Lung (tissue), 12 donors: ENCODE measurements around the gene SSR2. TPM values are rescaled to one million over a fixed set of nuclear protein-coding genes. Genes with fewer than 3 reads are reported as not detected.
"Not testable (repeated sequence)": the region's sequence is repeated elsewhere in the genome, so short reads cannot be mapped to it uniquely, and the experiment has no call there.

Source experiments
- ATAC-seq: fragments of 200-7000 bp; cut with Tn5 transposase; one replicate; pipeline ENCODE4 v1.9.1; 2020; ENCODE audit warnings: moderate number of reproducible peaks; ENCODE audit not compliant: insufficient read depth, low FRiP score
- DNase-seq, 3 donors: peaks; one replicate each; pipeline ENCODE4 v3.0.0-alpha.2; 2013 to 2017
- H3K27ac ChIP-seq, 2 donors: one replicate each; pipeline ENCODE4 v1.5.1; 2013; ENCODE audit warnings: mild to moderate bottlenecking in 2 of 2, moderate library complexity in 2 of 2, control low read depth in 1 of 2, inconsistent platforms in 1 of 2, low read depth in 1 of 2, low read length in 1 of 2
- H3K27me3 ChIP-seq, 3 donors: one replicate each; pipeline ENCODE4 v1.5.1; 2013; ENCODE audit warnings: low read length in 2 of 3; ENCODE audit not compliant: control insufficient read depth in 3 of 3, insufficient read depth in 3 of 3
- H3K36me3 ChIP-seq, 4 donors: one replicate each; pipeline ENCODE4 v1.5.1; 2013; ENCODE audit warnings: low read length in 4 of 4, mild to moderate bottlenecking in 1 of 4, moderate library complexity in 1 of 4; ENCODE audit not compliant: control insufficient read depth in 4 of 4, insufficient read depth in 4 of 4
- H3K4me1 ChIP-seq, 5 donors: one replicate each; pipeline ENCODE4 v1.5.1; 2013; ENCODE audit warnings: low read length in 5 of 5, mild to moderate bottlenecking in 2 of 5, moderate library complexity in 1 of 5; ENCODE audit not compliant: control insufficient read depth in 5 of 5, insufficient read depth in 5 of 5
- H3K4me3 ChIP-seq: one replicate; pipeline ENCODE4 v1.5.1; 2013; ENCODE audit warnings: mild to moderate bottlenecking, control low read depth, moderate library complexity
- H3K9ac ChIP-seq, 2 donors: one replicate each; pipeline ENCODE4 v1.5.1; 2013; ENCODE audit warnings: low read length in 2 of 2, control low read depth in 1 of 2; ENCODE audit not compliant: insufficient read depth in 1 of 2
- H3K9me3 ChIP-seq, 4 donors: one replicate each; pipeline ENCODE4 v1.5.1; 2013; ENCODE audit warnings: low read length in 3 of 4, mild to moderate bottlenecking in 1 of 4, moderate library complexity in 1 of 4; ENCODE audit not compliant: control insufficient read depth in 4 of 4, insufficient read depth in 3 of 4
- CTCF ChIP-seq: IDR thresholded peaks from 2 replicates; pipeline ENCODE4 v1.5.1; 2012; ENCODE audit warnings: mild to moderate bottlenecking; ENCODE audit errors: control extremely low read depth, extremely low read depth
- WGBS, 2 donors: extraction: QIAGEN DNeasy Blood & Tissue Kit; methylation state at CpG; one replicate each; pipeline ENCODE4 v1.1.7; 2013; 5-methylcytosine and 5-hydroxymethylcytosine counted together
- polyA plus RNA-seq, 2 donors: library from polyadenylated mRNA; stranded (reverse); fragments of 200-250 nt; gene quantifications; one replicate each; pipeline ENCODE4 v1.2.1, GENCODE V29; 2013
- total RNA-seq, 2 donors: library from RNA; depleted of rRNA in 1 of 2; stranded (reverse); fragments of >200 nt in 1 of 2; gene quantifications; one replicate each; pipeline ENCODE4 v1.2.1, GENCODE V29; 2014 to 2021
- donor health status: control.
- donor health status: control.
- donor health status: Bipolar disorder and iron deficiency.
- donor health status: healthy.
- donor health status: DM: yes; HTN: yes; CAD: no.

The SSR2 gene
- total and polyA plus RNA-seq, 4 donors = 281 to 467 (median 292) TPM

- TF ChIP-seq CTCF = no peak
- Histone ChIP-seq H3K4me1 (peaks cover 0 to 6% (median 5%) of the 10 kb centered on the region in 5 donors), H3K36me3 (no peaks in the 10 kb centered on the region), H3K9ac (no peak overlapping the region), H3K4me3 (no peak overlapping the region), H3K9me3 (no peaks in the 10 kb centered on the region), H3K27ac (peak overlapping the region in 1 of 2 donors; percentile 27), H3K27me3 (no peaks in the 10 kb centered on the region)
- 45 to 71% methylated on average over 6 of the region's 6 CpGs for WGBS, 2 donors
- no peak for DNase-seq
- ATAC-seq = peak; percentile 16
Observed at GRCh38 chr1:155990005-155990739, 30.6 kb downstream of the SSR2 start.

- Histone ChIP-seq H3K27ac (peak overlapping the region in 1 of 2 donors; percentile 75), H3K9ac (peak overlapping the region in 1 of 2 donors; percentile 64)
- TF ChIP-seq CTCF = peak; percentile 98
Observed at GRCh38 chr1:155989242-155990004, 31.3 kb downstream of the SSR2 start.

GRCh38 chr1:155984903-155985645 lies 35.7 kb downstream of the SSR2 start:
- H3K9ac ChIP-seq, H3K4me3 ChIP-seq, H3K9me3 ChIP-seq, ATAC-seq, DNase-seq, H3K36me3 ChIP-seq, H3K27me3 ChIP-seq: not testable (repeated sequence)
- 83 to 96% methylated on average over 10 to 11 of the region's 11 CpGs for WGBS, 2 donors
- Histone ChIP-seq H3K4me1 (peaks cover 5 to 46% (median 16%) of the 10 kb centered on the region in 5 donors), H3K27ac (peak overlapping the region in 1 of 2 donors; percentile 6)

More at GRCh38 chr1:155989242-155990004, 31.3 kb downstream of the SSR2 start:
- peak; percentile 93 for ATAC-seq
- peaks cover 0 to 6% (median 5%) of the 10 kb centered on the region in 5 donors for H3K4me1 ChIP-seq
- H3K9me3 ChIP-seq = no peaks in the 10 kb centered on the region
- H3K4me3 ChIP-seq = peak overlapping the region; percentile 35
- WGBS, 2 donors = 23 to 27% methylated on average over 8 to 9 of the region's 9 CpGs
- DNase-seq = peak; percentile 86 to 87 (median 87)
- no peaks in the 10 kb centered on the region for H3K36me3 ChIP-seq
- no peaks in the 10 kb centered on the region for H3K27me3 ChIP-seq
